Endothelial cell of umbilical vein (primary cell): ENCODE data around the gene SH3GL1. TPM values are rescaled to one million over a fixed set of nuclear protein-coding genes. Genes with fewer than 3 reads are reported as not detected.
A peak's percentile ranks its signal among the peaks of the same experiment; 100 is the strongest.

Source experiments
- BruUV-seq: library from RNA; stranded (reverse); fragments of 400-500 nt; replicated peaks from 2 replicates; lab custom pipeline; 2021; lab: Mats Ljungman, UMichigan
- CTCF ChIA-PET: fragments of 300-600, 350-600 bp; sonication (Branson Sonifier 250); formaldehyde crosslinking; loops from one replicate; lab custom pipeline; 2021; ENCODE audit warnings: antibody characterized with exemption, inconsistent platforms; lab: Charles Lee
- POLR2A ChIA-PET: fragments of 300-600, 350-600 bp; sonication (Branson Sonifier 250); formaldehyde crosslinking; loops from one replicate; lab custom pipeline; 2021; ENCODE audit warnings: antibody characterized with exemption, inconsistent platforms; lab: Charles Lee
- DNase-seq: peaks from one replicate; pipeline ENCODE4 v3.0.0-alpha.2; 2011; ENCODE audit warnings: low read depth, low spot score
- FAIRE-seq: peaks from 2 replicates; lab custom pipeline; 2011; peaks lifted over from hg19 to GRCh38; lab: Jason Lieb, UNC
- H2AFZ ChIP-seq: 2 replicates; pipeline ENCODE4 v1.6.0; 2012; ENCODE audit warnings: low read depth, low read length, control low read depth, inconsistent platforms
- H3K27ac ChIP-seq: 2 replicates; pipeline ENCODE4 v1.5.1; 2011; ENCODE audit warnings: low read depth, mild to moderate bottlenecking, control low read depth, low read length, moderate library complexity; ENCODE audit not compliant: insufficient read depth
- H3K27me3 ChIP-seq, 2 experiments: 2 replicates each; pipeline versions ENCODE4 v1.6.0 to v1.6.1; 2011; ENCODE audit warnings: low read length in 2 of 2, mixed read lengths in 1 of 2; ENCODE audit not compliant: control insufficient read depth in 2 of 2, insufficient read depth in 2 of 2
- H3K36me3 ChIP-seq, 2 experiments: 2 replicates in 1 of 2; 3 replicates in 1 of 2; pipeline ENCODE4 v1.5.1; 2011; ENCODE audit warnings: low read length in 2 of 2, mild to moderate bottlenecking in 1 of 2, moderate library complexity in 1 of 2; ENCODE audit not compliant: control insufficient read depth in 2 of 2, insufficient read depth in 2 of 2; ENCODE audit errors: extremely low read depth in 1 of 2
- H3K4me1 ChIP-seq: 3 replicates; pipeline ENCODE4 v1.5.1; 2011; ENCODE audit warnings: mild to moderate bottlenecking, low read length; ENCODE audit not compliant: control insufficient read depth, insufficient read depth; ENCODE audit errors: extremely low read depth
- H3K4me2 ChIP-seq: 2 replicates; pipeline ENCODE4 v1.6.1; 2011; ENCODE audit warnings: low read length, control low read depth, mixed read lengths; ENCODE audit not compliant: insufficient read depth
- H3K4me3 ChIP-seq, 3 experiments: fragments of 200-600 bp in 1 of 3; sonication (generic), shearing (Covaris generic) in 1 of 3; replicated peaks in 1 of 3; 2 replicates each; pipeline ENCODE4 v1.5.1; 2011 to 2016; ENCODE audit warnings: control low read depth in 3 of 3, low read length in 3 of 3, mild to moderate bottlenecking in 2 of 3, inconsistent platforms in 1 of 3, low read depth in 1 of 3, moderate library complexity in 1 of 3; ENCODE audit not compliant: insufficient read depth in 1 of 3
- H3K79me2 ChIP-seq: 2 replicates; pipeline ENCODE4 v1.6.0; 2012; ENCODE audit warnings: low read length, inconsistent platforms; ENCODE audit not compliant: control insufficient read depth, insufficient read depth
- H3K9ac ChIP-seq: replicated peaks from 2 replicates; pipeline ENCODE3; 2011; ENCODE audit warnings: low read length, control low read depth; ENCODE audit not compliant: insufficient read depth; ENCODE audit errors: extremely low read depth
- H3K9me1 ChIP-seq: replicated peaks from 3 replicates; pipeline ENCODE4 v1.6.0; 2011; ENCODE audit warnings: mild to moderate bottlenecking, low read length; ENCODE audit not compliant: control insufficient read depth, insufficient read depth; ENCODE audit errors: extremely low read depth
- H3K9me3 ChIP-seq: replicated peaks from 2 replicates; pipeline ENCODE4 v1.5.1; 2012; ENCODE audit warnings: low read length, inconsistent platforms; ENCODE audit not compliant: control insufficient read depth, insufficient read depth
- H4K20me1 ChIP-seq: replicated peaks from 2 replicates; pipeline ENCODE3; 2011; ENCODE audit warnings: mild to moderate bottlenecking, low read length; ENCODE audit not compliant: control insufficient read depth, insufficient read depth; ENCODE audit errors: extremely low read depth
- EZH2 ChIP-seq: IDR thresholded peaks from 2 replicates; pipeline ENCODE4 v1.6.1; 2012; ENCODE audit warnings: borderline replicate concordance, low read depth, mild to moderate bottlenecking, moderate library complexity, low read length, inconsistent platforms; ENCODE audit not compliant: severe bottlenecking
- FOS ChIP-seq: IDR thresholded peaks from 2 replicates; pipeline ENCODE4 v1.6.1; 2011; ENCODE audit warnings: mild to moderate bottlenecking, low read length, moderate library complexity, borderline replicate concordance; ENCODE audit not compliant: insufficient read depth
- GATA2 ChIP-seq: IDR thresholded peaks from 2 replicates; pipeline ENCODE4 v1.7.0; 2011; ENCODE audit warnings: low read depth, mild to moderate bottlenecking, moderate library complexity, mixed read lengths, low read length; ENCODE audit not compliant: insufficient read length, insufficient read depth
- JUN ChIP-seq: IDR thresholded peaks from 2 replicates; pipeline ENCODE4 v1.6.1; 2011; ENCODE audit warnings: borderline replicate concordance, low read depth; ENCODE audit not compliant: insufficient read length, insufficient read depth
- MAX ChIP-seq: IDR thresholded peaks from 2 replicates; pipeline ENCODE4 v1.6.1; 2011; ENCODE audit not compliant: insufficient read depth, insufficient read length
- MYC ChIP-seq: IDR thresholded peaks from one replicate; pipeline ENCODE4 v1.6.1; 2011; ENCODE audit warnings: mild to moderate bottlenecking, low read depth, low read length
- POLR2A ChIP-seq: IDR thresholded peaks from 2 replicates; pipeline ENCODE4 v1.6.1; 2012; ENCODE audit warnings: low read depth, mild to moderate bottlenecking, control low read depth, low read length
- POLR2AphosphoS5 ChIP-seq: IDR thresholded peaks from 2 replicates; pipeline ENCODE4 v1.6.1; 2012; ENCODE audit warnings: low read depth, mild to moderate bottlenecking, control low read depth, low read length, moderate library complexity; ENCODE audit not compliant: insufficient read depth
- dilution Hi-C: fragments of 300-500 bp; cut with MboI; formaldehyde crosslinking; loops from one replicate; pipeline ENCODE4 v1.15.0; 2019; ENCODE audit warnings: low sequenced_read_pairs; ENCODE audit not compliant: extremely low pct_ligation_motif_present
- intact Hi-C: fragments of 100-400 bp; cut with micrococcal nuclease; formaldehyde crosslinking; loops from one replicate; pipeline ENCODE4 v1.10.0; 2022
- polyA plus RNA-seq, 4 experiments: library from polyadenylated mRNA; depleted of rRNA in 3 of 4; stranded (reverse) in 3 of 4; unstranded in 1 of 4; fragments of >200 nt; gene quantifications; 2 replicates each; pipeline versions ENCODE4 v1.2.1 to v1.2.3, GENCODE V29; 2011 to 2012; ENCODE audit warnings: missing spikeins in 1 of 4
- total RNA-seq: library from RNA; stranded (reverse); gene quantifications from 2 replicates; pipeline ENCODE4 v1.2.3, GENCODE V29; 2021
- TF ChIP-seq, protein P1 (sequence below), 2 donors: IDR thresholded peaks; 1 replicate in 1 of 2; 2 replicates in 1 of 2; pipeline ENCODE4 v1.5.1; 2011; ENCODE audit warnings: low read length in 2 of 2, mild to moderate bottlenecking in 2 of 2, moderate library complexity in 2 of 2, control low read depth in 1 of 2, inconsistent platforms in 1 of 2, low read depth in 1 of 2; ENCODE audit not compliant: insufficient read depth in 1 of 2; ENCODE audit errors: extremely low read depth in 1 of 2

The SH3GL1 gene
- total and polyA plus RNA-seq, 2 donors (not counting 3 experiments of a cell fraction or from before 2014, with no cell fraction given), result 143 to 145 TPM

- DNase-seq, result no peak
- BruUV-seq, result no TSS peak
- Histone ChIP-seq H3K79me2 (peaks cover 82% of the 10 kb centered on the region), H3K9ac (no peak overlapping the region), H2AFZ (no peak overlapping the region), H3K4me1 (peaks cover 60% of the 10 kb centered on the region), H3K36me3 (peaks cover 3 to 12% of the 10 kb centered on the region in 2 experiments), H3K9me3 (no peaks in the 10 kb centered on the region), H3K4me2 (no peak overlapping the region), H3K4me3 (no peak overlapping the region), H3K27me3 (no peaks in the 10 kb centered on the region), H3K27ac (peak overlapping the region; percentile 14), H4K20me1 (no peaks in the 10 kb centered on the region), H3K9me1 (no peaks in the 10 kb centered on the region)
- POLR2A ChIA-PET, result interaction anchor here (1.0 kb wide), 1 partner anchor 82 kb away, joined by 3 read pairs; no protein-coding TSS in a partner anchor
- dilution Hi-C loops (no loop called here), intact Hi-C loops (no loop called here)
- CTCF ChIA-PET, result interaction anchor here (0.9 to 7.9 kb wide), 5 partner anchors 11 to 37 kb away, joined by 3 to 105 read pairs (median 6); partner anchors contain the start of genes CHAF1A and SH3GL1
- FAIRE-seq, result no peak
- no peak for TF ChIP-seq JUN
- TF ChIP-seq MYC, result no peak
- no peak for TF ChIP-seq POLR2A
- no peak for TF ChIP-seq FOS
- TF ChIP-seq GATA2, result no peak
- TF ChIP-seq EZH2, result no peak
- TF ChIP-seq MAX, result no peak
- TF ChIP-seq, protein P1, sequence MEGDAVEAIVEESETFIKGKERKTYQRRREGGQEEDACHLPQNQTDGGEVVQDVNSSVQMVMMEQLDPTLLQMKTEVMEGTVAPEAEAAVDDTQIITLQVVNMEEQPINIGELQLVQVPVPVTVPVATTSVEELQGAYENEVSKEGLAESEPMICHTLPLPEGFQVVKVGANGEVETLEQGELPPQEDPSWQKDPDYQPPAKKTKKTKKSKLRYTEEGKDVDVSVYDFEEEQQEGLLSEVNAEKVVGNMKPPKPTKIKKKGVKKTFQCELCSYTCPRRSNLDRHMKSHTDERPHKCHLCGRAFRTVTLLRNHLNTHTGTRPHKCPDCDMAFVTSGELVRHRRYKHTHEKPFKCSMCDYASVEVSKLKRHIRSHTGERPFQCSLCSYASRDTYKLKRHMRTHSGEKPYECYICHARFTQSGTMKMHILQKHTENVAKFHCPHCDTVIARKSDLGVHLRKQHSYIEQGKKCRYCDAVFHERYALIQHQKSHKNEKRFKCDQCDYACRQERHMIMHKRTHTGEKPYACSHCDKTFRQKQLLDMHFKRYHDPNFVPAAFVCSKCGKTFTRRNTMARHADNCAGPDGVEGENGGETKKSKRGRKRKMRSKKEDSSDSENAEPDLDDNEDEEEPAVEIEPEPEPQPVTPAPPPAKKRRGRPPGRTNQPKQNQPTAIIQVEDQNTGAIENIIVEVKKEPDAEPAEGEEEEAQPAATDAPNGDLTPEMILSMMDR (IDR thresholded peaks at IDR 0.05; ENCODE audit: extremely low read depth in 1 of 2, insufficient read depth in 1 of 2, low read depth in 1 of 2, low read length in 2 of 2), result no peak
- no peak for TF ChIP-seq POLR2AphosphoS5
Observed at GRCh38 chr19:4389064-4389375, 11.3 kb downstream of the SH3GL1 start.
